IPS-NIHi11 (cell line): ENCODE data around the gene CCDC157.

Experiments
- DNase-seq: peaks from one replicate; pipeline ENCODE4 v3.0.0; 2012; ENCODE audit warnings: mixed read lengths, low spot score

CCDC157 gene

GRCh38 chr22:30413745-30414524 lies 57.1 kb downstream of the CCDC157 start:
- DNase-seq: no peak

- DNase-seq: no peak
Measured at GRCh38 chr22:30414525-30415047, 57.8 kb downstream of the CCDC157 start.

- no peak for DNase-seq
Measured at GRCh38 chr22:30416403-30416802, 59.6 kb downstream of the CCDC157 start.

- no peak for DNase-seq
Measured at GRCh38 chr22:30416837-30417236, 60.0 kb downstream of the CCDC157 start.

GRCh38 chr22:30420347-30421125 lies 63.7 kb downstream of the CCDC157 start:
- DNase-seq: no peak

GRCh38 chr22:30421695-30422480 lies 65.1 kb downstream of the CCDC157 start:
- DNase-seq: no peak

- peak; percentile 65 for DNase-seq
Measured at GRCh38 chr22:30422481-30423300, 65.9 kb downstream of the CCDC157 start.

- peak; percentile 67 for DNase-seq
Measured at GRCh38 chr22:30423301-30423958, 66.6 kb downstream of the CCDC157 start.

GRCh38 chr22:30423959-30424533 lies 67.2 kb downstream of the CCDC157 start:
- DNase-seq: peak; percentile 94

GRCh38 chr22:30424534-30425326 lies 67.9 kb downstream of the CCDC157 start:
- no peak for DNase-seq

GRCh38 chr22:30425327-30425615 lies 68.5 kb downstream of the CCDC157 start:
- no peak for DNase-seq

- DNase-seq: peak; percentile 88
Measured at GRCh38 chr22:30425616-30426387, 69.0 kb downstream of the CCDC157 start, which contains the start of gene MTFP1. Gene MTFP1 (plus strand): TSS chr22:30425768. CDS start chr22:30425880, 112 bp downstream.
